Neural progenitor cell (in vitro differentiated cells): ENCODE results near the gene VTI1A.

Experiments used
- CTCF ChIP-seq: fragments of 200-600 bp; sonication (generic); IDR thresholded peaks from 2 replicates; pipeline ENCODE4 v1.5.1; 2017; ENCODE audit warnings: antibody characterized with exemption, mild to moderate bottlenecking
- EZH2 ChIP-seq: fragments of 200-600 bp; sonication (generic); IDR thresholded peaks from 2 replicates; pipeline ENCODE4 v1.6.1; 2017; ENCODE audit warnings: antibody characterized with exemption, mild to moderate bottlenecking, moderate library complexity
- EZH2phosphoT487 ChIP-seq: fragments of 200-600 bp; sonication (generic); IDR thresholded peaks from 2 replicates; pipeline ENCODE4 v1.6.1; 2017; ENCODE audit warnings: antibody characterized with exemption

GRCh38 chr10:112700215-112700671, 253.2 kb downstream of the VTI1A start:
- TF ChIP-seq CTCF, result no peak
- TF ChIP-seq EZH2, result no peak
- no peak for TF ChIP-seq EZH2phosphoT487
